Pancreas (tissue), 10 donors: ENCODE data around the gene SBNO1. TPM values are rescaled to one million over a fixed set of nuclear protein-coding genes. Genes with fewer than 3 reads are reported as not detected.
"Not testable (repeated sequence)": the region's sequence is repeated elsewhere in the genome, so short reads cannot be mapped to it uniquely, and the experiment has no call there.

Source experiments
- ATAC-seq, 4 donors: fragments of 200-7000 bp; cut with Tn5 transposase; one replicate each; pipeline versions ENCODE4 v1.8.0 to v1.9.1; 2020; ENCODE audit warnings: mild to moderate bottlenecking in 4 of 4, moderate library complexity in 4 of 4
- DNase-seq, 6 donors: peaks; one replicate each; pipeline ENCODE4 v3.0.0-alpha.2; 2020
- FAIRE-seq: peaks from 2 replicates; lab custom pipeline; 2012; peaks lifted over from hg19 to GRCh38; lab: Jason Lieb, UNC
- H3K27ac ChIP-seq, 4 donors: fragments of 200-600 bp; sonication (generic); 1 replicate in 3 of 4; 2 replicates in 1 of 4; pipeline versions ENCODE4 v1.5.0 to v1.8.0; 2020
- H3K27me3 ChIP-seq, 4 donors: fragments of 200-600 bp; one replicate each; pipeline ENCODE4 v1.8.0; 2021
- H3K36me3 ChIP-seq, 3 donors: fragments of 200-600 bp; sonication (generic) in 1 of 3; one replicate each; pipeline versions ENCODE4 v1.5.0 to v1.8.0; 2020 to 2021
- H3K4me1 ChIP-seq, 3 donors: fragments of 200-600 bp; one replicate each; pipeline ENCODE4 v1.8.0; 2021
- H3K4me3 ChIP-seq, 4 donors: fragments of 200-600 bp; sonication (generic) in 2 of 4; one replicate each; pipeline versions ENCODE4 v1.5.0 to v1.8.0; 2020 to 2021
- H3K9me3 ChIP-seq, 4 donors: fragments of 200-600 bp; one replicate each; pipeline ENCODE4 v1.8.0; 2021
- WGBS, 2 donors: extraction: QIAGEN DNeasy Blood & Tissue Kit; methylation state at CpG; one replicate each; pipeline ENCODE4 v1.1.7; 2013; 5-methylcytosine and 5-hydroxymethylcytosine counted together
- intact Hi-C, 3 donors: fragments of 100-400 bp; cut with DNase I; formaldehyde crosslinking; loops; one replicate each; pipeline versions ENCODE4 v1.11.1 to v1.14.2; 2022
- polyA plus RNA-seq, 2 donors: library from polyadenylated mRNA; stranded (reverse); fragments of 200-250 nt; gene quantifications; one replicate each; pipeline ENCODE4 v1.2.3, GENCODE V29; 2013
- total RNA-seq, 6 donors: library from RNA; stranded (reverse); fragmentation: NEBNext Ultra II Directional in 4 of 6; extraction: Animal tissue kit (Norgen Biotek cat#: 25700) in 4 of 6; gene quantifications; one replicate each; pipeline versions ENCODE4 v1.2.1 to v1.2.4, GENCODE V29; 2021 to 2023
- TF ChIP-seq, protein P1 (sequence below), 4 donors: fragments of 200-600 bp; sonication (generic) in 3 of 4; IDR thresholded peaks; one replicate each; pipeline versions ENCODE4 v1.5.0 to v1.8.0; 2021; ENCODE audit warnings: antibody characterized with exemption in 4 of 4
- donor health status: healthy with polysubstance abuse.
- donor health status: DM: no; HTN: no; CAD: no; lungs with moderate emphysema.
- donor health status: DM: no; HTN: no; CAD: no.
- donor health status: control.
- donor health status: control.
- donor health status: Bipolar disorder and iron deficiency.
- donor health status: DM: yes; HTN: yes; CAD: no.
- donor health status: DM: no; HTN: no; CAD: no.
- donor health status: DM: no; HTN: no; CAD: no.
- donor health status: DM: yes; HTN: yes; CAD: no.

The SBNO1 gene
- total and polyA plus RNA-seq, 8 donors: 2.6 to 16.3 (median 8.8) TPM

DNA sequence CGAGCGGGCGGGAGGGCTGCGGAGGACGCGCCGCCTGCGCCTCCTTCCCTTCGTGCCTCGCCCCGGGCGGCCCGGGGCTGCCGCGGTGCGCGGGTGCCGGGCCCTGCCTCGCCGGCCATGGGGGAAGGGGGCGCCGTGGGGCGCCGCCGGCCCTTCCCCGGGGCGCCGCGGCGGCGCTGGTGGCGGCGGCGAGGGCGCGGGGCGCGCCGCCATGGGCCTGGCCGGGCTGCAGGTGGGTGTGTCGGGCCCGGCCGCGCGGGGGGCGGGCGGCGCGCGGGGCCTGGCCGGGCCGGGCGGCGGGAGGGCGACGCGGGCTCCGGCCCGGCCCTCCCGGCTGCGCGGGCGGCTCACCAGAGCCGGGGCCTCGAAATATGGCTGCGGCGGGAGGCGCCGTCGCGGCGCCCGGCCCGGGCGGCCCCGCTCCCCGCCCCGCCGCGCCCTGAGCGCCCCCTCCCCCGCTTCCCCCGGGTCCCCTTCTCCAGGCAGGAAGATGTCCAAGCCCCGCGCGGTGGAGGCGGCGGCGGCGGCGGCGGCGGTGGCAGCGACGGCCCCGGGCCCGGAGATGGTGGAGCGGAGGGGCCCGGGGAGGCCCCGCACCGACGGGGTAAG, 24.4 kb upstream of the SBNO1 start:
- ATAC-seq (peak in 1 of 4 donors; percentile 2), FAIRE-seq (no peak)
- intact Hi-C loops: no loop called here

DNA sequence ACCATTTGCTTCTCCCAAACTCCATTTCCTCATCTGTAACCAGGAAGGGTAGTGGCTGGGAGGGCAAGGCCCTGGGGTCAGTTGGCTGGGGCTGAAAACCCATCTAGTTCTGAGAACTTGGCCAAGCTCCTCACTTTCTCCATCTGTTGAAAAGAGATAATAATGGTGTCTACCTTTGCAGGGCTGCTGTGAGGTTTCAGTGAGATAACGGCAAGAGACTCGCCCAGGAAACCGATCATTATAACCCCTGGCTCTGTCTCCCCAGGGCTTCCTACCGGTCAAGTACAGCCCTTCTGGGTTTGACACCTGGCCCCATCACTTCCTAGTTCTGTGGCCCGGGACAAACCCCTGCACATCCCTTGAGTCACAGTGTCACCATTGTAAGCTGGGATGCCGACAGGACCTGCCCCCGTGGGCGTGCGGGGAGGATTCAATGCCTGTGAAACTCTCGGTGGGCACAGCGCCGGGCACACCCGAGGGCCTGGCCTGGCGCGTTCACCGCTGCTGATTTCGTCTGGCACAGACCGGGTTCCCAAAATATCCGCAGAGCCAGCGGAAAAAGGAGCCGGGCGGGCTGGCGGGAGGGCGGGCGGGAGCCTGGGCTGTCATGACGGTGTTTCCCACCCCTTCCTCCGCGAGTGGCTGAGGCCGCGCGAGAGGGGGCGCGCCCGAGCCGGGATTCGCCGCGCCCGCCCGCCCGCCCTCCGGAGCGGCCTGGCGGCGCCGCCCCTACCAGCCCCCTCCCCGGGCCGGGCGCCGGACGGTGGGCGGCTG, 23.7 kb upstream of the SBNO1 start:
- Histone ChIP-seq H3K4me3 (peak overlapping the region; percentile 29 to 68 (median 47)), H3K36me3 (peaks cover 0 to 4% (median 0%) of the 10 kb centered on the region in 3 donors), H3K27me3 (no peaks in the 10 kb centered on the region), H3K27ac (peak overlapping the region; percentile 59 to 89 (median 80)), H3K9me3 (no peaks in the 10 kb centered on the region), H3K4me1 (peaks cover 0 to 20% (median 8%) of the 10 kb centered on the region in 3 donors)
- TF ChIP-seq, protein P1, sequence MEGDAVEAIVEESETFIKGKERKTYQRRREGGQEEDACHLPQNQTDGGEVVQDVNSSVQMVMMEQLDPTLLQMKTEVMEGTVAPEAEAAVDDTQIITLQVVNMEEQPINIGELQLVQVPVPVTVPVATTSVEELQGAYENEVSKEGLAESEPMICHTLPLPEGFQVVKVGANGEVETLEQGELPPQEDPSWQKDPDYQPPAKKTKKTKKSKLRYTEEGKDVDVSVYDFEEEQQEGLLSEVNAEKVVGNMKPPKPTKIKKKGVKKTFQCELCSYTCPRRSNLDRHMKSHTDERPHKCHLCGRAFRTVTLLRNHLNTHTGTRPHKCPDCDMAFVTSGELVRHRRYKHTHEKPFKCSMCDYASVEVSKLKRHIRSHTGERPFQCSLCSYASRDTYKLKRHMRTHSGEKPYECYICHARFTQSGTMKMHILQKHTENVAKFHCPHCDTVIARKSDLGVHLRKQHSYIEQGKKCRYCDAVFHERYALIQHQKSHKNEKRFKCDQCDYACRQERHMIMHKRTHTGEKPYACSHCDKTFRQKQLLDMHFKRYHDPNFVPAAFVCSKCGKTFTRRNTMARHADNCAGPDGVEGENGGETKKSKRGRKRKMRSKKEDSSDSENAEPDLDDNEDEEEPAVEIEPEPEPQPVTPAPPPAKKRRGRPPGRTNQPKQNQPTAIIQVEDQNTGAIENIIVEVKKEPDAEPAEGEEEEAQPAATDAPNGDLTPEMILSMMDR (IDR thresholded peaks at IDR 0.05): no peak
- FAIRE-seq: no peak
- intact Hi-C loops: no loop called here
- 0 to 1% methylated on average over 27 to 52 of the region's 52 CpGs for WGBS, 2 donors
- DNase-seq: peak; percentile 72 to 90 (median 77)
- peak; percentile 55 to 65 (median 58) for ATAC-seq

More for the DNA sequence above, 24.4 kb upstream of the SBNO1 start:
- TF ChIP-seq, protein P1 (IDR thresholded peaks at IDR 0.05): no peak
- WGBS, 2 donors: 0 to 1% methylated on average over 2 to 100 of the region's 102 CpGs
- H3K4me1 ChIP-seq: peaks cover 0 to 20% (median 8%) of the 10 kb centered on the region in 3 donors
- H3K27ac ChIP-seq: peak overlapping the region in 3 of 4 donors; percentile 16 to 68 (median 51)
- peaks cover 0 to 6% (median 0%) of the 10 kb centered on the region in 3 donors for H3K36me3 ChIP-seq
- DNase-seq: peak in 1 of 6 donors; percentile 46
- no peaks in the 10 kb centered on the region for H3K27me3 ChIP-seq
- H3K9me3 ChIP-seq: no peaks in the 10 kb centered on the region
- peak overlapping the region; percentile 40 to 72 (median 60) for H3K4me3 ChIP-seq

DNA sequence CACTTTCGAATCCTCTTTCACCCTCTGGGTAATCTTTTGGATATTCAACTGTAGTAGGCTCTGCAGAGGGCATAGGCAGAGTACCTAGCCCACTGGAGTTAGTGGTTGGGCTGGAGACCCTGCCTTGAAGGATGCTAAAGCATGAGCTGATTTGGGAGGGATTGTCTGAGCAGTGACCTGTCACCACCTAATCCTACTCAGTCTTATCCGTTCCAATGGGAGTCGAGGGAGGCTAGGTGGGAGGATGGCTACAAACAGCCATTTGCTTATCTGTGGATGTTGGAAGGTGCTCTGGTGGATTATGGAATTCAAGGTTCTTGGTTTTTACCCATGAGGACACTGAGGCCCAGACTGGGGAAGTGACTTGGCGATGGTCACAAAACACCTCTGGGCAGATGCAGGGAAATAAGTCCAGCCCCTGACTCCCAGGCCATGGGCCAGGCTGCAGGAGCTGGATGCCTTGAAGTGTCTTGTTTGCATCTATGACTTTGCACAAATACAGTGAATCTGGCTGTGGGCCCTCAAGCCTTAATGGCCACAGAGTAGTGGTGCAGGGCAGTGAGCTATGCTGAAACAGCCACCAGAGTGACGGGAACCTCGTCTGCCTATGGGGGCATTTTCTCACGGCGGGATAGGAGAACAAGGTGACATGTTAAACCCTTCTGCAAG, 23.0 kb upstream of the SBNO1 start:
- no peak for ATAC-seq
- intact Hi-C loops: no loop called here
- peak overlapping the region in 2 of 4 donors; percentile 61 to 68 for H3K4me3 ChIP-seq
- no peaks in the 10 kb centered on the region for H3K9me3 ChIP-seq
- 63 to 67% methylated on average over 8 of the region's 8 CpGs for WGBS, 2 donors
- TF ChIP-seq, protein P1 (IDR thresholded peaks at IDR 0.05): no peak
- peaks cover 0 to 20% (median 8%) of the 10 kb centered on the region in 3 donors for H3K4me1 ChIP-seq
- no peak for FAIRE-seq
- H3K27ac ChIP-seq: peak overlapping the region; percentile 59 to 89 (median 80)
- H3K36me3 ChIP-seq: peaks cover 0 to 1% (median 0%) of the 10 kb centered on the region in 3 donors
- no peaks in the 10 kb centered on the region for H3K27me3 ChIP-seq
- DNase-seq: no peak

DNA sequence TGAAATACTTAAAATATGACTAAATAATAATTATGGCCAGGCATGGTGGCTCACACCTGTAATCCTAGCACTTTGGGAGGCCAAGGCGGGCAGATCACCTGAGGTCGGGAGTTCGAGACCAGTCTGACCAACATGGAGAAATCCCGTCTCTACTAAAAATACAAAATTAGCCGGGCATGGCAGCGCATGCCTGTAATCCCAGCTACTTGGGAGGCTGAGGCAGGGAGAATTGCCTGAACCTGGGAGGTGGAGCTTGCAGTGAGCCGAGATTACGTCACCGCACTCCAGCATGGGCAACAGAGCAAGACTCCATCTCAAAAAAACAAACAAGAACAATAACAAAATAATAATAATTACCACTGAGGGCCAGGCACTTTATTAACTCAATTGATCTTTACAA, 20.9 kb upstream of the SBNO1 start:
- H3K36me3 ChIP-seq, DNase-seq, H3K4me3 ChIP-seq, H3K27me3 ChIP-seq, ATAC-seq, H3K9me3 ChIP-seq, FAIRE-seq, intact Hi-C loops, H3K27ac ChIP-seq: not testable (repeated sequence)
- WGBS, 2 donors: 92% methylated on average over 9 of the region's 9 CpGs
- H3K4me1 ChIP-seq: peaks cover 0 to 18% (median 4%) of the 10 kb centered on the region in 3 donors

DNA sequence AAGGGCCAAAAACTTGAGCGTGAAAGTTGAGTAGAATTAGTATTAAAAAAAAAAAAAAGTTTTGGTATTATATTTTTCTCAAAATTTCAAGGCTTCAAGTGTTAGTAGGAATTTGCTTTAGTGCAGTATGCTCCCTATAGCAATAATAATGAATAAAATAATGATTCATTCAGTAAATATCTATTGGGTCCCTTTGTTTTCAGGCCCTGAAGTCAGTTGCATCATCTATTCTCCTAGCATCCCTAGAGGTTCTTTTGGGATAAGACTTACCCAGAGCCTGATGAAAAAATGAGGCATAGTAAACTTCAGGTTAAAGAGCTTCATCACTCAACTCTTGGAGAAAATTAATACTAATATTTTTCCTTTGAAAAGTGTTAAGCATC, 20.3 kb upstream of the SBNO1 start:
- DNase-seq: no peak
- Histone ChIP-seq H3K9me3 (no peaks in the 10 kb centered on the region), H3K27ac (peak overlapping the region in 1 of 4 donors; percentile 76), H3K4me3 (peak overlapping the region in 3 of 4 donors; percentile 80 to 86 (median 83)), H3K4me1 (peaks cover 0 to 13% (median 0%) of the 10 kb centered on the region in 3 donors), H3K36me3 (no peaks in the 10 kb centered on the region), H3K27me3 (no peaks in the 10 kb centered on the region)
- 5 to 9% methylated on average over 1 of the region's 1 CpG for WGBS, 2 donors
- TF ChIP-seq, protein P1 (IDR thresholded peaks at IDR 0.05): no peak
- ATAC-seq: no peak
- FAIRE-seq: no peak
- intact Hi-C loops: no loop called here
